Measurements from ENCODE around the gene SPTBN1.

DNA sequence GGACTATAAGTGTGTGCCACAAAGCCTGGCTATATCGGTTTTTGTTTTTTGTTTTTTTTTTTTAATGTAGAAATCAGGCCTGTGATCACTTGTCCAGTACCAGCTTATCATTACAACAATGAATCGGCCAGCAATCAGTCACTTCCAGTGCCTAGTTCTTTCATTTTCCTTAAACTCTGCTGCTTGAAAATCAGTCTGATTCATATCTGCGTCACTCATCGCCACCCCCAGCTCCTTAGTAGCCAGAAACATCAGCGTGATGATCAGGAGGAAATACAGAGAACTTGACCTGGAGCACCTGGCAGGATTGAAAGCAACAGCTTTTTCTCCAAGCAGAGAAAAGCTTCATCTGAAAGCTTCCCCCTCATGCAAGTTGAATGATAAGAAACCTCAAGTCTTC lies 75.4 kb downstream of the SPTBN1 start:
- TF ChIP-seq TEAD4 (CRISPR knock-in tag; IDR thresholded peaks at IDR 0.05), result no peak
- TF ChIP-seq, protein P1, sequence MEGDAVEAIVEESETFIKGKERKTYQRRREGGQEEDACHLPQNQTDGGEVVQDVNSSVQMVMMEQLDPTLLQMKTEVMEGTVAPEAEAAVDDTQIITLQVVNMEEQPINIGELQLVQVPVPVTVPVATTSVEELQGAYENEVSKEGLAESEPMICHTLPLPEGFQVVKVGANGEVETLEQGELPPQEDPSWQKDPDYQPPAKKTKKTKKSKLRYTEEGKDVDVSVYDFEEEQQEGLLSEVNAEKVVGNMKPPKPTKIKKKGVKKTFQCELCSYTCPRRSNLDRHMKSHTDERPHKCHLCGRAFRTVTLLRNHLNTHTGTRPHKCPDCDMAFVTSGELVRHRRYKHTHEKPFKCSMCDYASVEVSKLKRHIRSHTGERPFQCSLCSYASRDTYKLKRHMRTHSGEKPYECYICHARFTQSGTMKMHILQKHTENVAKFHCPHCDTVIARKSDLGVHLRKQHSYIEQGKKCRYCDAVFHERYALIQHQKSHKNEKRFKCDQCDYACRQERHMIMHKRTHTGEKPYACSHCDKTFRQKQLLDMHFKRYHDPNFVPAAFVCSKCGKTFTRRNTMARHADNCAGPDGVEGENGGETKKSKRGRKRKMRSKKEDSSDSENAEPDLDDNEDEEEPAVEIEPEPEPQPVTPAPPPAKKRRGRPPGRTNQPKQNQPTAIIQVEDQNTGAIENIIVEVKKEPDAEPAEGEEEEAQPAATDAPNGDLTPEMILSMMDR (IDR thresholded peaks at IDR 0.05), result no peak

All from WTC11 (cell line).